SK-N-SH (cell line): Measurements from ENCODE around the gene ROBO1. TPM values are rescaled to one million over a fixed set of nuclear protein-coding genes. Genes with fewer than 3 reads are reported as not detected.

Experiments used
- CTCF ChIA-PET: fragments of 300-600, 350-600 bp; formaldehyde crosslinking; extraction: SDS; loops from one replicate; lab custom pipeline; 2021; lab: Yijun Ruan, JAX
- POLR2A ChIA-PET: fragments of 350-600 bp; sonication (Branson Sonifier 250); formaldehyde crosslinking; extraction: SDS; loops from one replicate; lab custom pipeline; 2020; ENCODE audit warnings: antibody characterized with exemption, inconsistent platforms; lab: Yijun Ruan, JAX
- DNase-seq: peaks from one replicate; pipeline ENCODE4 v3.0.0; 2012
- H2AFZ ChIP-seq: fragments of 200-600 bp; sonication (generic); 2 replicates; pipeline ENCODE4 v1.8.1; 2016; ENCODE audit warnings: antibody characterized with exemption, mild to moderate bottlenecking, low read depth
- H3F3A ChIP-seq: fragments of 200-600 bp; sonication (generic); replicated peaks from 2 replicates; pipeline ENCODE3; 2016; ENCODE audit warnings: antibody characterized with exemption, mild to moderate bottlenecking; ENCODE audit not compliant: insufficient read depth
- H3K27ac ChIP-seq, 2 experiments: fragments of 200-500 bp in 1 of 2; fragments of 200-600 bp in 1 of 2; sonication (Bioruptor generic) in 1 of 2; sonication (generic), shearing (Covaris generic) in 1 of 2; 2 replicates each; pipeline versions ENCODE4 v1.5.1 to v1.6.1; 2014 to 2016; ENCODE audit warnings: low read depth in 2 of 2, inconsistent platforms in 1 of 2, low read length in 1 of 2, mild to moderate bottlenecking in 1 of 2, mixed read lengths in 1 of 2
- H3K27me3 ChIP-seq: fragments of 200-600 bp; sonication (generic), shearing (Covaris generic); 2 replicates; pipeline ENCODE4 v1.6.1; 2016; ENCODE audit warnings: mixed run types; ENCODE audit not compliant: insufficient read depth
- H3K36me3 ChIP-seq, 2 experiments: fragments of 200-500 bp in 1 of 2; fragments of 200-600 bp in 1 of 2; sonication (Bioruptor generic) in 1 of 2; sonication (generic) in 1 of 2; replicated peaks in 1 of 2; 2 replicates each; pipeline versions ENCODE3 to v1.5.1; 2014 to 2016; ENCODE audit warnings: low read length in 1 of 2, mild to moderate bottlenecking in 1 of 2; ENCODE audit not compliant: insufficient read depth in 2 of 2, control insufficient read depth in 1 of 2
- H3K4me1 ChIP-seq, 2 experiments: fragments of 200-500 bp in 1 of 2; fragments of 200-600 bp in 1 of 2; sonication (Bioruptor generic) in 1 of 2; sonication (generic), shearing (Covaris generic) in 1 of 2; 2 replicates each; pipeline versions ENCODE4 v1.5.1 to v1.6.1; 2014 to 2016; ENCODE audit warnings: low read depth in 1 of 2, low read length in 1 of 2, mixed run types in 1 of 2; ENCODE audit not compliant: insufficient read depth in 2 of 2, control insufficient read depth in 1 of 2
- H3K4me2 ChIP-seq: fragments of 200-600 bp; sonication (generic), shearing (Covaris generic); 2 replicates; pipeline ENCODE4 v1.6.1; 2017; ENCODE audit warnings: mixed run types
- H3K4me3 ChIP-seq, 2 experiments: fragments of 200-500 bp in 1 of 2; fragments of 200-600 bp in 1 of 2; sonication (Bioruptor generic) in 1 of 2; sonication (generic), shearing (Covaris generic) in 1 of 2; 2 replicates each; pipeline versions ENCODE4 v1.5.1 to v1.8.1; 2014 to 2016; ENCODE audit warnings: low read depth in 2 of 2, inconsistent platforms in 1 of 2, low read length in 1 of 2, mild to moderate bottlenecking in 1 of 2, mixed read lengths in 1 of 2, moderate library complexity in 1 of 2
- H3K79me2 ChIP-seq: fragments of 200-600 bp; sonication (generic); 2 replicates; pipeline ENCODE4 v1.8.1; 2017; ENCODE audit warnings: mild to moderate bottlenecking; ENCODE audit not compliant: insufficient read depth
- H3K9ac ChIP-seq: fragments of 200-600 bp; sonication (generic); 2 replicates; pipeline ENCODE4 v1.6.1; 2017; ENCODE audit warnings: mixed run types
- H3K9me2 ChIP-seq: fragments of 200-600 bp; sonication (generic); 2 replicates; pipeline ENCODE4 v1.6.1; 2017; ENCODE audit warnings: mixed run types
- H3K9me3 ChIP-seq: fragments of 200-600 bp; sonication (generic); 2 replicates; pipeline ENCODE4 v1.6.1; 2017; ENCODE audit warnings: mixed run types, mild to moderate bottlenecking, moderate library complexity
- H4K20me1 ChIP-seq: fragments of 200-600 bp; sonication (generic); 2 replicates; pipeline ENCODE4 v1.6.1; 2017; ENCODE audit warnings: mild to moderate bottlenecking, mixed run types; ENCODE audit not compliant: insufficient read depth
- ELF1 ChIP-seq: IDR thresholded peaks from 2 replicates; pipeline ENCODE4 v1.4.0; 2012
- EP300 ChIP-seq, 2 experiments: IDR thresholded peaks; 2 replicates each; pipeline versions ENCODE4 v1.4.0 to v1.6.1; 2012; ENCODE audit warnings: borderline replicate concordance in 1 of 2, low read depth in 1 of 2, low read length in 1 of 2
- FOXM1 ChIP-seq: IDR thresholded peaks from 2 replicates; pipeline ENCODE4 v1.4.0; 2012; ENCODE audit warnings: low read depth, mild to moderate bottlenecking
- GATA2 ChIP-seq: sonication (generic); formaldehyde crosslinking; IDR thresholded peaks from 2 replicates; pipeline ENCODE4 v1.5.0; 2020; ENCODE audit warnings: mild to moderate bottlenecking, missing genetic modification reagents
- IRF3 ChIP-seq: fragments of 150-350 bp; IDR thresholded peaks from 2 replicates; pipeline ENCODE4 v1.6.1; 2016; ENCODE audit warnings: mild to moderate bottlenecking, low read depth, low read length
- JUND ChIP-seq: IDR thresholded peaks from 2 replicates; pipeline ENCODE4 v1.4.0; 2012
- RXRA ChIP-seq: IDR thresholded peaks from 2 replicates; pipeline ENCODE4 v1.4.0; 2012; ENCODE audit warnings: low read depth, mild to moderate bottlenecking, borderline replicate concordance
- SIN3A ChIP-seq: IDR thresholded peaks from 2 replicates; pipeline ENCODE4 v1.6.1; 2012; ENCODE audit warnings: low read depth, mild to moderate bottlenecking, low read length, moderate library complexity, borderline replicate concordance
- TAF1 ChIP-seq: IDR thresholded peaks from 2 replicates; pipeline ENCODE4 v1.6.1; 2012; ENCODE audit warnings: low read depth, mild to moderate bottlenecking, low read length, moderate library complexity, borderline replicate concordance
- TCF12 ChIP-seq: IDR thresholded peaks from 2 replicates; pipeline ENCODE4 v1.4.0; 2012
- USF1 ChIP-seq: IDR thresholded peaks from 2 replicates; pipeline ENCODE4 v1.4.0; 2012; ENCODE audit warnings: low read depth, borderline replicate concordance
- polyA plus RNA-seq, 3 experiments: library from polyadenylated mRNA; depleted of rRNA; stranded (reverse); fragments of >200 nt; gene quantifications; 2 replicates each; pipeline ENCODE4 v1.2.3, GENCODE V29; 2012
- TF ChIP-seq, protein P1 (sequence below): fragments of 200-600 bp; sonication (generic); IDR thresholded peaks from 2 replicates; pipeline ENCODE4 v1.6.1; 2017; ENCODE audit warnings: antibody characterized with exemption, mild to moderate bottlenecking, moderate library complexity
- TF ChIP-seq, protein P2 (sequence below): IDR thresholded peaks from 2 replicates; pipeline ENCODE4 v1.4.0; 2012; ENCODE audit warnings: low read depth, borderline replicate concordance
- TF ChIP-seq, protein P3 (sequence below): fragments of 150-350 bp; IDR thresholded peaks from 2 replicates; pipeline ENCODE4 v1.6.1; 2017; ENCODE audit warnings: antibody characterized with exemption, low read length, low read depth, borderline replicate concordance

Gene ROBO1
- polyA plus RNA-seq, 1 of the 3 experiments (the other 2 are of a cell fraction): 22.7 TPM

GRCh38 chr3:79337798-79338197, 430.0 kb downstream of the ROBO1 start:
- Histone ChIP-seq H3K27me3 (no peaks in the 10 kb centered on the region), H4K20me1 (no peaks in the 10 kb centered on the region), H2AFZ (no peak overlapping the region), H3K79me2 (no peaks in the 10 kb centered on the region), H3K36me3 (no peaks in the 10 kb centered on the region), H3K9ac (no peak overlapping the region), H3K4me2 (no peak overlapping the region), H3K27ac (no peak overlapping the region), H3F3A (no peaks in the 10 kb centered on the region), H3K9me2 (no peaks in the 10 kb centered on the region), H3K4me1 (no peaks in the 10 kb centered on the region), H3K9me3 (no peaks in the 10 kb centered on the region; the same call in 1 of the 2 replicates), H3K4me3 (no peak overlapping the region)
- ChIA-PET POLR2A (no interaction called here), CTCF (interaction anchor here (1.0 to 1.3 kb wide), 2 partner anchors 24 to 183 kb away, joined by 3 read pairs; no protein-coding TSS in a partner anchor)
- no peak for DNase-seq
- TF ChIP-seq USF1 (no peak), RXRA (no peak), ELF1 (no peak), GATA2 (CRISPR knock-in tag) (no peak), FOXM1 (no peak), JUND (no peak), IRF3 (no peak), EP300 (IDR thresholded peaks at IDR 0.05; ENCODE audit: borderline replicate concordance in 1 of 2, low read depth in 1 of 2, low read length in 1 of 2) (no peak), TCF12 (no peak), TAF1 (no peak), SIN3A (no peak)
- TF ChIP-seq, protein P1, sequence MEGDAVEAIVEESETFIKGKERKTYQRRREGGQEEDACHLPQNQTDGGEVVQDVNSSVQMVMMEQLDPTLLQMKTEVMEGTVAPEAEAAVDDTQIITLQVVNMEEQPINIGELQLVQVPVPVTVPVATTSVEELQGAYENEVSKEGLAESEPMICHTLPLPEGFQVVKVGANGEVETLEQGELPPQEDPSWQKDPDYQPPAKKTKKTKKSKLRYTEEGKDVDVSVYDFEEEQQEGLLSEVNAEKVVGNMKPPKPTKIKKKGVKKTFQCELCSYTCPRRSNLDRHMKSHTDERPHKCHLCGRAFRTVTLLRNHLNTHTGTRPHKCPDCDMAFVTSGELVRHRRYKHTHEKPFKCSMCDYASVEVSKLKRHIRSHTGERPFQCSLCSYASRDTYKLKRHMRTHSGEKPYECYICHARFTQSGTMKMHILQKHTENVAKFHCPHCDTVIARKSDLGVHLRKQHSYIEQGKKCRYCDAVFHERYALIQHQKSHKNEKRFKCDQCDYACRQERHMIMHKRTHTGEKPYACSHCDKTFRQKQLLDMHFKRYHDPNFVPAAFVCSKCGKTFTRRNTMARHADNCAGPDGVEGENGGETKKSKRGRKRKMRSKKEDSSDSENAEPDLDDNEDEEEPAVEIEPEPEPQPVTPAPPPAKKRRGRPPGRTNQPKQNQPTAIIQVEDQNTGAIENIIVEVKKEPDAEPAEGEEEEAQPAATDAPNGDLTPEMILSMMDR: no peak
- TF ChIP-seq, protein P2, sequence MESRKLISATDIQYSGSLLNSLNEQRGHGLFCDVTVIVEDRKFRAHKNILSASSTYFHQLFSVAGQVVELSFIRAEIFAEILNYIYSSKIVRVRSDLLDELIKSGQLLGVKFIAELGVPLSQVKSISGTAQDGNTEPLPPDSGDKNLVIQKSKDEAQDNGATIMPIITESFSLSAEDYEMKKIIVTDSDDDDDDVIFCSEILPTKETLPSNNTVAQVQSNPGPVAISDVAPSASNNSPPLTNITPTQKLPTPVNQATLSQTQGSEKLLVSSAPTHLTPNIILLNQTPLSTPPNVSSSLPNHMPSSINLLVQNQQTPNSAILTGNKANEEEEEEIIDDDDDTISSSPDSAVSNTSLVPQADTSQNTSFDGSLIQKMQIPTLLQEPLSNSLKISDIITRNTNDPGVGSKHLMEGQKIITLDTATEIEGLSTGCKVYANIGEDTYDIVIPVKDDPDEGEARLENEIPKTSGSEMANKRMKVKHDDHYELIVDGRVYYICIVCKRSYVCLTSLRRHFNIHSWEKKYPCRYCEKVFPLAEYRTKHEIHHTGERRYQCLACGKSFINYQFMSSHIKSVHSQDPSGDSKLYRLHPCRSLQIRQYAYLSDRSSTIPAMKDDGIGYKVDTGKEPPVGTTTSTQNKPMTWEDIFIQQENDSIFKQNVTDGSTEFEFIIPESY: no peak
- TF ChIP-seq, protein P3, sequence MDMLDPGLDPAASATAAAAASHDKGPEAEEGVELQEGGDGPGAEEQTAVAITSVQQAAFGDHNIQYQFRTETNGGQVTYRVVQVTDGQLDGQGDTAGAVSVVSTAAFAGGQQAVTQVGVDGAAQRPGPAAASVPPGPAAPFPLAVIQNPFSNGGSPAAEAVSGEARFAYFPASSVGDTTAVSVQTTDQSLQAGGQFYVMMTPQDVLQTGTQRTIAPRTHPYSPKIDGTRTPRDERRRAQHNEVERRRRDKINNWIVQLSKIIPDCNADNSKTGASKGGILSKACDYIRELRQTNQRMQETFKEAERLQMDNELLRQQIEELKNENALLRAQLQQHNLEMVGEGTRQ: no peak
